ENCODE measurements around the gene INPP4A.

INPP4A gene

GRCh38 chr2:98604547-98604946 lies 159.9 kb downstream of the INPP4A start:
- DNase-seq, result no peak

- DNase-seq, result no peak
Observed at GRCh38 chr2:98605076-98605475, 160.4 kb downstream of the INPP4A start.

- no peak for DNase-seq
Observed at GRCh38 chr2:98606431-98606830, 161.8 kb downstream of the INPP4A start.

- DNase-seq, result no peak
Observed at GRCh38 chr2:98607104-98607503, 162.4 kb downstream of the INPP4A start.

- no peak for DNase-seq
Observed at GRCh38 chr2:98607741-98608115, 163.1 kb downstream of the INPP4A start.

GRCh38 chr2:98608116-98608961 lies 163.7 kb downstream of the INPP4A start, which contains the start of the genes COA5 and UNC50:
TSS of gene COA5 (minus strand) at chr2:98608512. CDS start at chr2:98608405, 107 bp downstream.
TSS of gene UNC50 (plus strand) at chr2:98608589. CDS start at chr2:98609760, 1,171 bp downstream.
- DNase-seq, result peak; percentile 97

- DNase-seq, result no peak
Observed at GRCh38 chr2:98608962-98609604, 164.4 kb downstream of the INPP4A start.

- no peak for DNase-seq
Observed at GRCh38 chr2:98614024-98614739, 169.5 kb downstream of the INPP4A start.

- no peak for DNase-seq
Observed at GRCh38 chr2:98615481-98615880, 170.8 kb downstream of the INPP4A start.

GRCh38 chr2:98617149-98617548 lies 172.5 kb downstream of the INPP4A start:
- DNase-seq, result no peak

GRCh38 chr2:98623657-98624056 lies 179.0 kb downstream of the INPP4A start:
- no peak for DNase-seq

- no peak for DNase-seq
Observed at GRCh38 chr2:98632351-98632750, 187.7 kb downstream of the INPP4A start.

GRCh38 chr2:98634406-98635092 lies 189.9 kb downstream of the INPP4A start:
- DNase-seq, result no peak

- no peak for DNase-seq
Observed at GRCh38 chr2:98637401-98638147, 192.9 kb downstream of the INPP4A start.

GRCh38 chr2:98643496-98644100 lies 198.9 kb downstream of the INPP4A start:
- DNase-seq, result no peak
